ENCODE measurements around the gene OPN4. TPM values are rescaled to one million over a fixed set of nuclear protein-coding genes. Genes with fewer than 3 reads are reported as not detected.

Gene OPN4
- total and polyA plus RNA-seq, 2 experiments from 2014 or later: not detected

DNA sequence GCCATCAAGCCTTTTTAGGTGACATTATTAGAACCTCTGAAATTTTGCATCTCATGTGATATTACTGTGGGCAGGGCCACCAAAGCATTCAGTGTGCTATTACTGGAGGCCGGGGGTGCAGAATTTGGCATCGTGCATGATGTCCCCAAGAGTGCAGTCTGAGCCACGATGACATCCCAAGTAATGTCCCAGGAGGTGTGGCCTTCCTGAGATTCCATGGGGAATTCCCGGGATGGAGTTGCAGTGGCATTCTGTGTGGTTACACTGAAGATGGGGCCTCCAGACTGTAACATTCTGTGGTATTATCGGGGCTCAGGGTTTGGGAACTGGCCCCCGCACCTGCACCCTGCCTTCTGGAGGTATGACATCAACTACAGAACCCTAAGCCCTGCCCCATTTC lies 23.0 kb downstream of the OPN4 start:
- no peak overlapping the region for H3K4me3 ChIP-seq
- no peaks in the 10 kb centered on the region for H3K27me3 ChIP-seq
- no peak overlapping the region for H2AFZ ChIP-seq
- H3K9me2 ChIP-seq (replicated peaks; ENCODE audit: insufficient read depth): no peaks in the 10 kb centered on the region
- H3K27ac ChIP-seq: no peak overlapping the region
- H3K36me3 ChIP-seq (replicated peaks; ENCODE audit: insufficient read depth, low read depth): no peaks in the 10 kb centered on the region
- H4K20me1 ChIP-seq (ENCODE audit: insufficient read depth, poor library complexity, severe bottlenecking): no peaks in the 10 kb centered on the region
- H3K4me2 ChIP-seq: no peak overlapping the region
- no peaks in the 10 kb centered on the region for H3K79me2 ChIP-seq
- WGBS (ENCODE audit: low lambda C conversion rate, missing lambda C conversion rate): 91% methylated on average over 6 of the region's 6 CpGs
- H3K9me3 ChIP-seq (ENCODE audit: low read depth): no peaks in the 10 kb centered on the region
- peaks cover 15% of the 10 kb centered on the region for H3K4me1 ChIP-seq (ENCODE audit: insufficient read depth)
- TF ChIP-seq EZH2 (IDR thresholded peaks at IDR 0.05; ENCODE audit: borderline replicate concordance) (no peak), EZH2phosphoT487 (IDR thresholded peaks at IDR 0.05; ENCODE audit: low read depth, severe bottlenecking, unreplicated experiment) (no peak)
- TF ChIP-seq, protein P1, sequence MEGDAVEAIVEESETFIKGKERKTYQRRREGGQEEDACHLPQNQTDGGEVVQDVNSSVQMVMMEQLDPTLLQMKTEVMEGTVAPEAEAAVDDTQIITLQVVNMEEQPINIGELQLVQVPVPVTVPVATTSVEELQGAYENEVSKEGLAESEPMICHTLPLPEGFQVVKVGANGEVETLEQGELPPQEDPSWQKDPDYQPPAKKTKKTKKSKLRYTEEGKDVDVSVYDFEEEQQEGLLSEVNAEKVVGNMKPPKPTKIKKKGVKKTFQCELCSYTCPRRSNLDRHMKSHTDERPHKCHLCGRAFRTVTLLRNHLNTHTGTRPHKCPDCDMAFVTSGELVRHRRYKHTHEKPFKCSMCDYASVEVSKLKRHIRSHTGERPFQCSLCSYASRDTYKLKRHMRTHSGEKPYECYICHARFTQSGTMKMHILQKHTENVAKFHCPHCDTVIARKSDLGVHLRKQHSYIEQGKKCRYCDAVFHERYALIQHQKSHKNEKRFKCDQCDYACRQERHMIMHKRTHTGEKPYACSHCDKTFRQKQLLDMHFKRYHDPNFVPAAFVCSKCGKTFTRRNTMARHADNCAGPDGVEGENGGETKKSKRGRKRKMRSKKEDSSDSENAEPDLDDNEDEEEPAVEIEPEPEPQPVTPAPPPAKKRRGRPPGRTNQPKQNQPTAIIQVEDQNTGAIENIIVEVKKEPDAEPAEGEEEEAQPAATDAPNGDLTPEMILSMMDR (IDR thresholded peaks at IDR 0.05; ENCODE audit: poor library complexity): no peak
- no peak for DNase-seq (ENCODE audit: low spot score)

DNA sequence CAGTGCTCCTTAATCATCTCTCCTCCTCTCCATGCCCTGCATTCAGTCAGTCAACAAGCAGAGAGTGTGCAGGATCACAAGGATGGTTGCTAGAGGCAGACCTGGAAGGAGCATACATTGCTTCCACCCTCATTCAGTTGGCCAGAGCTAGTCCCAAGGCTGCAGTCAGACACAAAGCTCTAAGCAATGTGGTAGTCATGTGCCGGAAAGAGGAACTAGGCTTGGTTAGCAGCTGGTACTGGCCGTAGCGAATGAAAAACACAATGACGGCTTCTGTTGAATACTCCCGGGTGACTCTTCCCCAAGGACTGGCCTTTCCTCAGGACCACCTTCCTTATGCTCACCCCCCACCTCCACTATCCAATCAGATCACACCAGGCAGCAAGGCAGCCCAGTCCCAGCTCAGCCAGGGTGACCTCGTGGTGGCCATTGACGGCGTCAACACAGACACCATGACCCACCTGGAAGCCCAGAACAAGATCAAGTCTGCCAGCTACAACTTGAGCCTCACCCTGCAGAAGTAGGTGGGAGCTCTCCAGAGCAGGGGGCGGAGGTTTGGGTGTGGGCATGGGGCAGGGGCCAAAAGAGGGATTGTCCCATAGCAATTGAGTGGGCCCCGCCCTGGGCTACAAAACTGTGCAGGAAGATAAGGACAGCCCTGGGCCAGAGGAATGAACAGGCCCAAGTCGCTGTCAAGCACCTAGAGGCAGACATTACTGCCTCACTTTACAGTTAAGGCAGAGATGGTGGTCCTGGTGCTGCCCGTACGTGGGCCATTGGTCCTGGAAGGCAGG lies 24.8 kb downstream of the OPN4 start:
- TF ChIP-seq, protein P1 (IDR thresholded peaks at IDR 0.05; ENCODE audit: poor library complexity): no peak
- TF ChIP-seq EZH2 (IDR thresholded peaks at IDR 0.05; ENCODE audit: borderline replicate concordance): no peak

DNA sequence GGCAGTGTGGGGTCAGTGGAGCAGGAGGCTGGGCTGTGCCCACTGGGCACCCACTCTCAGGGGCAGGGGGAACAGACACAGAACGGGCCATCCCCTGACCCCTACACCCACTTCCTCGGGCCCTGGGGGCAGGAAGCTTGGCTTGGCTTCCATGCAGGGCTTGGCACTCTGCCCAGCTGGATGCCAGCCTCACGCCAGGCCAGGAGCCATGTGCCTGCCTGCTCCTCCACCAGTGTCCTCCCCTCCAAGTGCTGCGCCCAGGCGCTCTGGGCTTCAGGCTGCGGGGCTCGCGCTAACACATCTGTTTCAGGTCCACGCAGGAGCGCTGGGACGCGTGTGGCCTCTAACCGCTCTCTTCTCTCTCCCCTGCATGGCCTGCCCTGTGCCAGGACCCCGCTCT lies 26.7 kb downstream of the OPN4 start:
- H3K36me3 ChIP-seq (replicated peaks; ENCODE audit: insufficient read depth, low read depth): no peaks in the 10 kb centered on the region
- H2AFZ ChIP-seq: no peak overlapping the region
- H3K9me3 ChIP-seq (ENCODE audit: low read depth): no peaks in the 10 kb centered on the region
- no peak for TF ChIP-seq EZH2 (IDR thresholded peaks at IDR 0.05; ENCODE audit: borderline replicate concordance)
- no peaks in the 10 kb centered on the region for H3K4me1 ChIP-seq (ENCODE audit: insufficient read depth)
- H3K4me3 ChIP-seq: no peak overlapping the region
- no peaks in the 10 kb centered on the region for H3K79me2 ChIP-seq
- 87% methylated on average over 10 of the region's 14 CpGs for WGBS (ENCODE audit: low lambda C conversion rate, missing lambda C conversion rate)
- H3K4me2 ChIP-seq: no peak overlapping the region
- no peak overlapping the region for H3K27ac ChIP-seq
- no peaks in the 10 kb centered on the region for H3K27me3 ChIP-seq
- H3K9me2 ChIP-seq (replicated peaks; ENCODE audit: insufficient read depth): no peaks in the 10 kb centered on the region
- no peak for DNase-seq (ENCODE audit: low spot score)
- H4K20me1 ChIP-seq (ENCODE audit: insufficient read depth, poor library complexity, severe bottlenecking): no peaks in the 10 kb centered on the region

More for the DNA sequence above, 24.8 kb downstream of the OPN4 start:
- H3K36me3 ChIP-seq (replicated peaks; ENCODE audit: insufficient read depth, low read depth): no peaks in the 10 kb centered on the region
- no peaks in the 10 kb centered on the region for H3K9me2 ChIP-seq (replicated peaks; ENCODE audit: insufficient read depth)
- WGBS (ENCODE audit: low lambda C conversion rate, missing lambda C conversion rate): 85% methylated on average over 13 of the region's 13 CpGs
- DNase-seq (ENCODE audit: low spot score): no peak
- H3K4me3 ChIP-seq: no peak overlapping the region
- no peaks in the 10 kb centered on the region for H3K9me3 ChIP-seq (ENCODE audit: low read depth)
- H4K20me1 ChIP-seq (ENCODE audit: insufficient read depth, poor library complexity, severe bottlenecking): no peaks in the 10 kb centered on the region
- H3K4me2 ChIP-seq: no peak overlapping the region
- H2AFZ ChIP-seq: no peak overlapping the region
- no peaks in the 10 kb centered on the region for H3K4me1 ChIP-seq (ENCODE audit: insufficient read depth)
- H3K27ac ChIP-seq: no peak overlapping the region
- no peaks in the 10 kb centered on the region for H3K79me2 ChIP-seq
- H3K27me3 ChIP-seq: no peaks in the 10 kb centered on the region

DNA sequence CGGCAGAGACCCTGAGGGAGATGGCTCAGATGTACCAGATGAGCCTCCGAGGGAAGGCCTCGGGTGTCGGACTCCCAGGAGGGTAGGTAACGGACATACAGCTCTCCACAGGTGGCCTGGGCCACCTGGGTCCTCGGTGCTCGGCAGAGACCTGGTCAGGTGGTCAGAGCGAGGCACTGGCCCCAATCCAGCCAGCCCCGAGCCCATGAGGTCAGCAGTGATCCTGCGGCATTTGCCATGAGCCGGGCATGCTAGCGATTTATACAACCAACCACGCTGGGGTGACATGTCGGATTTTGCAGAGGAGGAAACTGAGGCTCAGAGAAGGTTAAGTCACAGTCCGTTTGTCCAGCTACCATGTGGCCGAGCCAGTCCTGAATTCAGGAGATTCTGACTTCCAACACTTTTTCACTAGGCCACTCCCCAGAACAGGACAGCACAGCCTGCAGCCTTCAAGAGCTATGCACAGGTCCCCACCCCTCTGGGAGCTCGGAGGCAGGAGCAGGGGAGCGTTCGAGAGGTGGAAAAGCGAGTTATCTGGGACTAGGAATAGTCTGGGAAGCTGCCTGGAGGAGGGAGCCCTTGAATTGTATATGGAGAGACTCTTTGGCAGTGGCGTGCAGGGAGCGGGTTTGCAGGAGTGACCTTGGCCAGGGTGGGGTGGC lies 27.5 kb downstream of the OPN4 start:
- Histone ChIP-seq H3K9me2 (replicated peaks; ENCODE audit: insufficient read depth) (no peaks in the 10 kb centered on the region), H3K27ac (no peak overlapping the region), H3K4me2 (no peak overlapping the region), H3K9me3 (ENCODE audit: low read depth) (no peaks in the 10 kb centered on the region), H2AFZ (no peak overlapping the region), H4K20me1 (ENCODE audit: insufficient read depth, poor library complexity, severe bottlenecking) (no peaks in the 10 kb centered on the region), H3K36me3 (replicated peaks; ENCODE audit: insufficient read depth, low read depth) (no peaks in the 10 kb centered on the region), H3K4me1 (ENCODE audit: insufficient read depth) (no peaks in the 10 kb centered on the region), H3K79me2 (no peaks in the 10 kb centered on the region), H3K4me3 (no peak overlapping the region), H3K27me3 (no peaks in the 10 kb centered on the region)
- no peak for DNase-seq (ENCODE audit: low spot score)
- TF ChIP-seq, protein P1 (IDR thresholded peaks at IDR 0.05; ENCODE audit: poor library complexity): no peak
- TF ChIP-seq EZH2phosphoT487 (IDR thresholded peaks at IDR 0.05; ENCODE audit: low read depth, severe bottlenecking, unreplicated experiment) (no peak), EZH2 (IDR thresholded peaks at IDR 0.05; ENCODE audit: borderline replicate concordance) (no peak)
- WGBS (ENCODE audit: low lambda C conversion rate, missing lambda C conversion rate): 90% methylated on average over 22 of the region's 22 CpGs
